Nephron progenitor cell (in vitro differentiated cells): ENCODE results near the gene PRKCQ.
A peak's percentile ranks its signal among the peaks of the same experiment; 100 is the strongest.

ENCODE experiments used
- DNase-seq: peaks from one replicate; pipeline ENCODE4 v3.0.0; 2021
- H3K27ac Mint-ChIP-seq: 2 replicates; pipeline ENCODE4 v1.8.0; 2021; ENCODE audit warnings: mild to moderate bottlenecking, moderate library complexity, mixed read lengths
- H3K27me3 Mint-ChIP-seq: 2 replicates; pipeline ENCODE4 v1.8.0; 2021; ENCODE audit warnings: mild to moderate bottlenecking, low read depth, mixed read lengths; ENCODE audit not compliant: poor library complexity
- H3K36me3 Mint-ChIP-seq: 2 replicates; pipeline ENCODE4 v1.8.0; 2021; ENCODE audit warnings: low read depth, mixed read lengths
- H3K4me1 Mint-ChIP-seq: 2 replicates; pipeline ENCODE4 v1.8.0; 2021; ENCODE audit warnings: mixed read lengths
- H3K4me3 Mint-ChIP-seq: 2 replicates; pipeline ENCODE4 v1.8.0; 2021; ENCODE audit warnings: mild to moderate bottlenecking, moderate library complexity, mixed read lengths
- H3K9me3 Mint-ChIP-seq: 2 replicates; pipeline ENCODE4 v1.8.0; 2021; ENCODE audit warnings: mild to moderate bottlenecking, moderate library complexity, mixed read lengths
- TF ChIP-seq, protein P1 (sequence below): fragments of 200-600 bp; sonication (generic); IDR thresholded peaks from 2 replicates; pipeline ENCODE4 v1.5.0; 2021; ENCODE audit warnings: antibody characterized with exemption

PRKCQ gene

DNA sequence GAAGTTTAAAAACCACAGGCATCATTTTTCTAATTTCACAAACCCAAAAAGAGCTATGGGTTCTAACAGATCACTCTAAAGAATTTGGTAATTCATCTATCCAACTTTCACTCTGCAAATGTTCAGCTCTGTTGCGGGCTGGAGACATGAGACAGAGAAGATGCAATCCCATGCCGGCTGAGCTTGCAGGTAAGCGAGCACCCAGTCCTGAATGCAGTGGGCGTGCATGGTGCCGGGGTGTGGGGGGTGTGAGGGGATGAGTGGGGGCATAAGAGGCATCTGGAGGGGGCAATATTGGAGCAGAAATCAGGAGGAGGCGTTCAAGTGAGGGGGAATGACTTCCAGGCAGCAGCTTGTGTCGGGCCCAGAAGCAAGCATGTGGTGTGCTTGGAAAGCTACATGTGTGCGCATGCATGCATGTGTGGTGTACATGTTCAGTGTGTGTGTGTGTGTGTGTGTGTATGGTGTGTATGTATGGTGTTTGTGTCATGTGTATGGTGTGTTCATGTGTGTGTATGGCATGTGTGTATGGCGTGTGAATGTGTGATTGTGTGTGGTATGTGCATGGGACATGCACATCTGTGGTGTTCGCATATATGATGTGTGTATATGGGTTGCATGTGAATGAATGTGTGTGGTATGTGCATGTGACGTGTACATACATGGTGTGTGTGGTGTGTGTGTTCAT lies 172.9 kb downstream of the PRKCQ start:
- no peak overlapping the region for H3K27ac Mint-ChIP-seq
- peaks cover 33% of the 10 kb centered on the region for H3K27me3 Mint-ChIP-seq
- DNase-seq, result no peak
- no peak overlapping the region for H3K4me3 Mint-ChIP-seq
- peaks cover 19% of the 10 kb centered on the region for H3K4me1 Mint-ChIP-seq
- TF ChIP-seq, protein P1, sequence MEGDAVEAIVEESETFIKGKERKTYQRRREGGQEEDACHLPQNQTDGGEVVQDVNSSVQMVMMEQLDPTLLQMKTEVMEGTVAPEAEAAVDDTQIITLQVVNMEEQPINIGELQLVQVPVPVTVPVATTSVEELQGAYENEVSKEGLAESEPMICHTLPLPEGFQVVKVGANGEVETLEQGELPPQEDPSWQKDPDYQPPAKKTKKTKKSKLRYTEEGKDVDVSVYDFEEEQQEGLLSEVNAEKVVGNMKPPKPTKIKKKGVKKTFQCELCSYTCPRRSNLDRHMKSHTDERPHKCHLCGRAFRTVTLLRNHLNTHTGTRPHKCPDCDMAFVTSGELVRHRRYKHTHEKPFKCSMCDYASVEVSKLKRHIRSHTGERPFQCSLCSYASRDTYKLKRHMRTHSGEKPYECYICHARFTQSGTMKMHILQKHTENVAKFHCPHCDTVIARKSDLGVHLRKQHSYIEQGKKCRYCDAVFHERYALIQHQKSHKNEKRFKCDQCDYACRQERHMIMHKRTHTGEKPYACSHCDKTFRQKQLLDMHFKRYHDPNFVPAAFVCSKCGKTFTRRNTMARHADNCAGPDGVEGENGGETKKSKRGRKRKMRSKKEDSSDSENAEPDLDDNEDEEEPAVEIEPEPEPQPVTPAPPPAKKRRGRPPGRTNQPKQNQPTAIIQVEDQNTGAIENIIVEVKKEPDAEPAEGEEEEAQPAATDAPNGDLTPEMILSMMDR, result no peak
- H3K9me3 Mint-ChIP-seq, result no peaks in the 10 kb centered on the region
- no peaks in the 10 kb centered on the region for H3K36me3 Mint-ChIP-seq

DNA sequence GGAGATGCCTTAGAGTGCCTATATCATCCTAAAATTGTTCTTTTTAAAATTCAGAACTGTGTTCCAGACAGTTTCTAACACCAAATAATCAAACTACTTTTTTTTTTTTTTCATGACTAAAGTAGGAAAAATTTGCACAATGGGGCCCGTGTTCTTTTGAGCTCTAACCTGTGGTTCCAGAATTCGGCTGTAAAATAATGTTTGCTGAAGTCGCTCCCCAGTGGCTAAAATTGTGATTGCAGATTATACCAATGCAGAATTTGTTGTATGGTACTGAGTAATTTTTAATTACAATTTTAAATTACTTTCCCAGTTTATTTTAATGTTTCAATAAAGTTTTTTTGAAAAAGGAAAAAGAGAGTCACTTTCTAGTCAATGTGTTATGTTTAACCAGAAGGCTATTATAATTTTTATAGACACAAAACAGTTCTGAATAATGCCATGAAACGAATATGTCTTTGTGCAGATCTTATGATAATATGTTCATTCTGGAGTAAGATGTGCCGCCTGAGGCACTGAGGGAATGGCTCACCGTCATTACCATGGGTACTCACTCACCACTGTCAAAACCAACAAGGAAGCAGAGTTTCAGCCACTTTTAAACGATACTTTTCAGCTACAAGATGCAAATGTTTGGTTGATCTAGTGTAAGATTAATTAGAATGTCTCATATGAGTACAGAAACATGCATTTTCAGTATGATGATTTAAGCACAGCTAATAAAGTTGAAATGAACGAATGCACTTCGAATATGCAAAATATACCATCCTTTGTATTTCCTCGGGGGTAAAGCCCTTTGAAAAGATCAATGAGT lies 173.6 kb downstream of the PRKCQ start:
- Mint-ChIP-seq H3K36me3 (no peaks in the 10 kb centered on the region), H3K27me3 (peaks cover 37% of the 10 kb centered on the region), H3K27ac (no peak overlapping the region), H3K9me3 (no peaks in the 10 kb centered on the region), H3K4me3 (no peak overlapping the region), H3K4me1 (peaks cover 26% of the 10 kb centered on the region)
- no peak for DNase-seq
- TF ChIP-seq, protein P1, result peak; percentile 20

DNA sequence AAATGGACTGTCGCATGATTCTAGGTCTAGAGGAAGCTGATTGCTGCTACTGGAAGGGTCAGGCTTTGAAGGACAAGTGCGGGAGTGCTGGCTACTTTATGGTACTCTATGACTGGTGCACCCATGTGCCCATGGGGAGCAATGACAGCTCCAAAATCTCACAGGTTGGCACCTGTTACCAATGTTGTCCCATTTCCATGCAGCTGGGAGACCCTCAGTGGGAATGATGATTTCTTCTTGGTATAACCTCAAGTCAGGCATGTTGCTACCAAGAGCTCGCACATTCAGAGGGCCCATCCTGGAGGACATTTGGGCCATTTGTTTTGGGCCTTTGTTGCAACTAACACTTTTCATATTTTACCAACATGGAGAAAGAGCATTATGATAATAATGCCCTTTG lies 174.4 kb downstream of the PRKCQ start:
- H3K4me1 Mint-ChIP-seq, result peaks cover 33% of the 10 kb centered on the region
- TF ChIP-seq, protein P1, result no peak

DNA sequence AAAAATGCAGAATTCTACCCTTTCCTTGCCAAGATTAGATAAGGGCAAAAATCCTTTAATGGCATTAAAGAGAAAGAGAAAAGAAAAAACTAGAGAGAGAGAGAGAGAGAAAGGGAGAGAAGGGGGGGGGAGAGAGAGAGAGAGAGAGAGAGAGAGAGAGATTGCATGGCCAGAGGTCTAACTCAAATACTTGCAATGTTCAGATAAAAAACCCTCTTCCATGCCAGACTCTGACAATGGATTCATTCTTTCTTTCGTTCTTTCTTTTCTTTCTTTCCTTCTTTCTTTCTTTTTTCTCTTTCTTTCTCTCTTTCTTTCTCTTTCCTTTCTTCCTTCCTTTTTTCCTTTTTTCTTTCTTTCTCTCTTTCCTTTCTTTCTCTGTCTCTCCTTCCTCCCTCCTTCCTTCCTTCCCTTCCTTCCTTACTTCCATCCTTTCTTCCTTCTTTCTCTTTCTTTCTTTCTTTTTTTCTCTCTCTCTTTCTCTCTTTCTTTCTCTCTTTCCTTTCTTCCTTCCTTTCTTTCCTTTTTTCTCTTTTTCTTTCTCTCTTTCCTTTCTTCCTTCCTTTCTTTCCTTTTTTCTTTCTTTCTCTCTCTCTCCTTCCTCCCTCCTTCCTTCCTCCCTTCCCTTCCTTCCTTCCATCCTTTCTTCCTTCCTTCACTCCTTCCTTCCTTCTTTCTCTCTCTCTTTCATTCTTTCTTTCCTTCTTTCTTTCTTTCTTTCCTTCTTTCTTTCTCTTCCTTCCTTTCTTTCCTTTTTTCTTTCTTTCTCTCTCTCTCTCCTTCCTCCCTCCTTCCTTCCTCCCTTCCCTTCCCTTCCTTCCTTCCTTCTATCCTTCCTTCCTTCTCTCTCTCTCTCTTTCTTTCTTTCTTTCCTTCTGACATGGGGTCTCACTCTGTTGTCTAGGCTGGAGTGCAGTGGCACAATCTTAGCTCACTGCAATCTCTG lies 175.7 kb downstream of the PRKCQ start:
- Mint-ChIP-seq H3K27me3 (peaks cover 37% of the 10 kb centered on the region), H3K4me3 (no peak overlapping the region), H3K9me3 (no peaks in the 10 kb centered on the region), H3K36me3 (no peaks in the 10 kb centered on the region), H3K4me1 (peaks cover 29% of the 10 kb centered on the region), H3K27ac (no peak overlapping the region)
- DNase-seq, result no peak
- TF ChIP-seq, protein P1, result no peak

More for the DNA sequence above, 174.4 kb downstream of the PRKCQ start:
- Mint-ChIP-seq H3K9me3 (no peaks in the 10 kb centered on the region), H3K27me3 (peaks cover 37% of the 10 kb centered on the region), H3K4me3 (no peak overlapping the region), H3K36me3 (no peaks in the 10 kb centered on the region), H3K27ac (no peak overlapping the region)
- DNase-seq, result no peak

DNA sequence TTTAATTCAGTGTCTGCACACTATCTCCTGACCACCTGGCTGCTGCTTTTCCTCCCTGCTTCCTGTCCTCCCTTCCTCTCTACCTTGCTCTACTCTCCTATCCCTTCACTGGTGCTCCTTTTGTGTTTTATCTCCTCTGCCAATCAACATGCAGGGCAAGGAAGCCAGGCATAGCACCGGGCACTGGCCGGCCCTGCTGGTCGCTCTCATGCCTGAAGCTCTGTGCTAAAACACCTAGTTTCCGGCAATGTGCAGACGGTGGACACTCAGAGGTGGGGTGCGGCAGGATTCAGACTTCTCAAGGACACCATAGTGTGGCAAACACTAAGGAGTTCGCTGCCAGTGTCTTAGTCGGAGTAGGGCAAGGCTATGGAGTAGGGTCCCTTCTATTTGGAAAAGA lies 177.1 kb downstream of the PRKCQ start:
- H3K36me3 Mint-ChIP-seq, result no peaks in the 10 kb centered on the region
- TF ChIP-seq, protein P1, result no peak
- peaks cover 28% of the 10 kb centered on the region for H3K4me1 Mint-ChIP-seq
- peaks cover 37% of the 10 kb centered on the region for H3K27me3 Mint-ChIP-seq
- no peak overlapping the region for H3K4me3 Mint-ChIP-seq
- no peak overlapping the region for H3K27ac Mint-ChIP-seq
- H3K9me3 Mint-ChIP-seq, result no peaks in the 10 kb centered on the region
- DNase-seq, result no peak
